Aorta (tissue), 5 donors: ENCODE measurements around the gene SASH3. TPM values are rescaled to one million over a fixed set of nuclear protein-coding genes. Genes with fewer than 3 reads are reported as not detected.

ENCODE experiments used
- ATAC-seq: fragments of 200-7000 bp; cut with Tn5 transposase; one replicate; pipeline ENCODE4 v1.9.1; 2022; ENCODE audit warnings: moderate library complexity; ENCODE audit not compliant: low FRiP score
- DNase-seq, 2 donors: peaks; one replicate each; pipeline ENCODE4 v3.0.0-alpha.2; 2020
- H3K27ac ChIP-seq, 2 donors: one replicate each; pipeline ENCODE4 v1.5.1; 2013; ENCODE audit warnings: low read length in 2 of 2, mild to moderate bottlenecking in 2 of 2, moderate library complexity in 2 of 2, control low read depth in 1 of 2, inconsistent platforms in 1 of 2, low read depth in 1 of 2
- H3K27me3 ChIP-seq, 2 donors: one replicate each; pipeline ENCODE4 v1.6.1; 2013; ENCODE audit warnings: control low read depth in 1 of 2, low read length in 1 of 2, mild to moderate bottlenecking in 1 of 2, moderate library complexity in 1 of 2; ENCODE audit not compliant: insufficient read depth in 2 of 2, control insufficient read depth in 1 of 2
- H3K36me3 ChIP-seq, 2 donors: one replicate each; pipeline ENCODE4 v1.6.1; 2013; ENCODE audit warnings: control low read depth in 1 of 2, low read length in 1 of 2, mild to moderate bottlenecking in 1 of 2; ENCODE audit not compliant: insufficient read depth in 2 of 2, control insufficient read depth in 1 of 2
- H3K4me1 ChIP-seq, 2 donors: one replicate each; pipeline ENCODE4 v1.6.1; 2013; ENCODE audit warnings: low read length in 2 of 2, control low read depth in 1 of 2, mild to moderate bottlenecking in 1 of 2, moderate library complexity in 1 of 2; ENCODE audit not compliant: insufficient read depth in 2 of 2, control insufficient read depth in 1 of 2
- H3K4me3 ChIP-seq, 2 donors: one replicate each; pipeline ENCODE4 v1.5.1; 2013; ENCODE audit warnings: low read length in 2 of 2, control low read depth in 1 of 2, mild to moderate bottlenecking in 1 of 2
- H3K9me3 ChIP-seq: one replicate; pipeline ENCODE4 v1.6.1; 2013; ENCODE audit warnings: mild to moderate bottlenecking, low read length; ENCODE audit not compliant: control insufficient read depth
- WGBS, 2 donors: extraction: QIAGEN DNeasy Blood & Tissue Kit; methylation state at CpG; one replicate each; pipeline ENCODE4 v1.1.7; 2013; 5-methylcytosine and 5-hydroxymethylcytosine counted together
- intact Hi-C, 2 donors: fragments of 100-400 bp; cut with DNase I; formaldehyde crosslinking; loops; one replicate each; pipeline versions ENCODE4 v1.14.2 to v1.15.0; 2022
- polyA plus RNA-seq, 2 donors: library from polyadenylated mRNA; stranded (reverse); fragments of 200-250 nt; gene quantifications; one replicate each; pipeline ENCODE4 v1.2.3, GENCODE V29; 2013
- total RNA-seq, 2 donors: library from RNA; stranded (reverse); fragmentation: NEBNext Ultra II Directional; extraction: Animal tissue kit (Norgen Biotek cat#: 25700); gene quantifications; one replicate each; pipeline ENCODE4 v1.2.1, GENCODE V29; 2021
- donor health status: healthy with polysubstance abuse.
- donor health status: Bipolar disorder and iron deficiency.
- donor health status: DM: no; HTN: no; CAD: no.
- donor health status: DM: no; HTN: no; CAD: no.
- donor health status: DM: yes; HTN: yes; CAD: no.

SASH3 gene
- total and polyA plus RNA-seq, 4 donors: 0.90 to 16.1 (median 10.5) TPM

DNA sequence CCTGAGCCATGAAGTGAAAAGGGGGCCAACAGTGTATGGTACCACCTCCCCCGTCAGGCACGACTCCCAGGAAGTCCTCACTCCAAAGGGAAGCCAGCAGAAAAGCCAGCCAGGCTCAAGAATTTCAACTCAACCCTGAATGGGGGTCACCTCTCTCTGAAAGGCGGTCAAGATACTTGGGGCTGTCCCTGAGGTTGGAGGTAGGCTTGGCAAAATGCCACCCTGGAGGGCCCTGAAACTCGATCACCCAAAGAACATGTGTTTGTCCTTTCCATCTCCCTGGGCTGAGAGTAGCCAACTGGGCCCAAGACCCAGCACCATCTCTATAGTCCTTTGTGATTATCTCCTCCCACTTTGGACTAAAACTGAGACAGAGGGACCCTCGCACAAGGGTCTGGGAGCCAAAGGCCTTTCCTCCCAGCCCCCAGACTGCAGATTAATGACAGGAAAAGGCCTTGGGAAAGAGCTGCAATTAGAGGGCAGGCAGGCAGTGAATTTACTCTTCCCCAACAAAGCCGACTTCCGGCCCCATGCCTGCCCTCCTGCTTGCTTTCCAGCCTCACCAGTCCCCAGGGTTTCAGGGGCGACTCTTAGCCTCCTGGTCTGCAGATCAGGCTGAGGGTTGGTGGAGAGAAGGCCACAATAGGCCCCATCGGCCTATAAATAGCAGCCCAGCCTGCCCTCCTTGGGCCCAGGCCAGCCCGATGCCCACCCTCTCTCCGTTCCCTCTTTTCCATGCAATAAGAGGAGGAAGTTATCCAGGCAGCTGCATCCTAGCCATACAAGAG, 5.6 kb downstream of the SASH3 start:
- Histone ChIP-seq H3K4me3 (no peak overlapping the region), H3K27ac (no peak overlapping the region), H3K36me3 (no peaks in the 10 kb centered on the region), H3K4me1 (no peaks in the 10 kb centered on the region), H3K27me3 (no peaks in the 10 kb centered on the region), H3K9me3 (no peaks in the 10 kb centered on the region)
- DNase-seq (peak in 1 of 2 donors; percentile 49), ATAC-seq (no peak)
- WGBS, 2 donors: 71 to 80% methylated on average over 11 of the region's 11 CpGs
- intact Hi-C loops: no loop called here

DNA sequence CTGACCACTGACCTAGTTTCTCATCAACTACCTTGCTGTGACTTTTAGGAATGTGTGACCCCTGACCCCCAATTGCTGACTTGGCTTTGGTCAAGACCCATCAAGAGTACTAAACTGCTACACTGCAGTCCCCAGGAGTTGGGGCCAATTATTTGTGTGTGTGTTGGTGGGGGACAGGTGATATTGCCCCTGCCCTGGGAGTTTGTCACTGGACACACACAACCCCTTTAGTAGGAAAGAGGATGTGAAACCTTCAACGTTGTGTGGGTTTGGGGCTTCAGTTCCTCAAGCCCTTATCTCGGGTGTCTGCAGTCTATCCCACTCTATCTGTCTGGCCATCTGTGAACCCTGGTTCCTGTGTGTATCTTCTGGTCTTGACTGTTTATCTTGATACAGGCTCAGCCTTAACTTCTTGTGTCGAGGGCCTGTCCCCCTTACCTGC, 6.5 kb downstream of the SASH3 start:
- intact Hi-C loops: no loop called here
- DNase-seq (peak in 1 of 2 donors; percentile 31), ATAC-seq (no peak)
- Histone ChIP-seq H3K9me3 (no peaks in the 10 kb centered on the region), H3K27me3 (no peaks in the 10 kb centered on the region), H3K36me3 (no peaks in the 10 kb centered on the region), H3K4me3 (no peak overlapping the region), H3K27ac (no peak overlapping the region), H3K4me1 (no peaks in the 10 kb centered on the region)
- WGBS, 2 donors: 60 to 71% methylated on average over 3 of the region's 3 CpGs

DNA sequence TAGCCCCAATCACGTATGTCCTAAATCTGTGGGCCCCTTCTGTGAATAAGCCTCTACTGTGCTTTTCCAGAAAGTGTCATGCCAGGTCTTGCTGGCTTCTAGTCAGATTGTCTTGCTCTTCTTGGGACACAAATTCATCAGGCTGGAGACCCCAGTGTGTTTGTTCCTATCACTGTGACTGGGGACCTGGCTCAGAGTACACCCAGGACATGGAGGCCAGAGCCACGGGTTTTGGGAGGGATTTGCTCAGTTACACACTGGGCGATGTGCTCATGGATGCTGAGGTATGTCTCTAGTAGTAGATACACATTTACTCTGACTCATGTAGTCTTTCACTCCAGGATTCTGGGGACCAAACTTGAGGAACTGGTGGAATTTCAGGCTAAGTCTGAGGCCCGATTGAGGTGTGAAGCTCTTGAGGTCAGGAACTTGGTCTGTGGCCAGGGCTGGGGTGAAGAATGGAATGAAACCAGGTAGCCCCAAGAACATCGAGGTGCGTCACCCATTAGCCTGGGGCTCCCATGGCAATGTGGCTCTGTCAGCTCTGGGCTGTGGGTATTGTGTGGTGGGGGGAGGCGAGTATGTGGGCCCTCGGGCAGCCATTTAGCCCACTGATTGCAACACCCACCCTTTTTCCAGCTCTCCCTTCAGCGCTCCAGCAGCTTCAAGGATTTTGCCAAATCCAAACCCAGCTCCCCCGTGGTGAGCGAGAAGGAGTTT, 7.7 kb downstream of the SASH3 start:
- DNase-seq (peak in 1 of 2 donors; percentile 43), ATAC-seq (no peak)
- H3K27ac ChIP-seq: no peak overlapping the region
- no peaks in the 10 kb centered on the region for H3K4me1 ChIP-seq
- no peak overlapping the region for H3K4me3 ChIP-seq
- no peaks in the 10 kb centered on the region for H3K9me3 ChIP-seq
- intact Hi-C loops: no loop called here
- H3K36me3 ChIP-seq: no peaks in the 10 kb centered on the region
- no peaks in the 10 kb centered on the region for H3K27me3 ChIP-seq
- 80 to 88% methylated on average over 11 of the region's 11 CpGs for WGBS, 2 donors

DNA sequence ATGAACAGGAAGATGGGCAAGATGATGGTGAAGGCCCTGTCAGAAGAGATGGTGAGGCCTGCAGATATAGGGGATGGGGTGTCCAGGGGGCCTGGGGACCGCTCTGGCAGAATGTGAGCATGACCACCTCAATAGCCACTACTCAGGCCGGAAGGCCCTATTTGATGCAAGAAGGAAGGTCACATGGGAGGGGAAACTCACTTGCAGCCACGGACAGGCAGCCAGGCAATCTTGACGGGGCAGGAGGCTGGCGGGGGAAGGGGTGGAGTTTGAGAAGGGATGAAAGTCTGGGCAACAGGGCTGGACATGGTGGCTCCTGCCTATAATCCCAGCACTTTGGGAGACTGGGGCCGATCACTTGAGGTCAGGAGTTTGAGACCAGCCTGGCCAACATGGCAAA, 8.8 kb downstream of the SASH3 start:
- Histone ChIP-seq H3K36me3 (no peaks in the 10 kb centered on the region), H3K27ac (no peak overlapping the region), H3K27me3 (no peaks in the 10 kb centered on the region), H3K4me1 (no peaks in the 10 kb centered on the region), H3K9me3 (no peaks in the 10 kb centered on the region), H3K4me3 (no peak overlapping the region)
- DNase-seq (peak in 1 of 2 donors; percentile 51), ATAC-seq (no peak)
- intact Hi-C loops: no loop called here
- WGBS, 2 donors: 79 to 80% methylated on average over 6 of the region's 6 CpGs

DNA sequence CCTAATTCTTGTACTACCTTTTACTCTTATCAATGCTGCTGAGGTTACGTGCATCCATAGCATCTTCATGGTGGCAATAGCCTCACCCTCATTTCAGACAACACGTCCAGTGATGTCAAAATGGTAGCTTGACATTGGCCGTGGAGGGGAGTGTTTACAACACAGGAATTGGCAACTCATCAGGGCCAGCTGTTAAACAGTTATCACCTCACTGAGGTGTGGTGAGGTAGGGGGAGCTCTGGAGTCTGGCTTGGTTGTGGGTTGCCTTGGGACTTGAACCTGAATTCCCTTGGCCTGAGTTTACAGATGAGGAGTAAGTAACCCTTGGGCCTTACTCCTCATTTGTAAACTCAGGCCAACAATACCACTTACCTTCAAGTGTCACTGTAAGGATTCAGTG, 10.4 kb downstream of the SASH3 start:
- intact Hi-C loops: no loop called here
- 82 to 92% methylated on average over 3 of the region's 3 CpGs for WGBS, 2 donors
- no peak for DNase-seq
- H3K4me3 ChIP-seq: no peak overlapping the region
- no peaks in the 10 kb centered on the region for H3K4me1 ChIP-seq
- no peaks in the 10 kb centered on the region for H3K9me3 ChIP-seq
- no peaks in the 10 kb centered on the region for H3K36me3 ChIP-seq
- ATAC-seq: no peak
- H3K27me3 ChIP-seq: no peaks in the 10 kb centered on the region
- no peak overlapping the region for H3K27ac ChIP-seq

DNA sequence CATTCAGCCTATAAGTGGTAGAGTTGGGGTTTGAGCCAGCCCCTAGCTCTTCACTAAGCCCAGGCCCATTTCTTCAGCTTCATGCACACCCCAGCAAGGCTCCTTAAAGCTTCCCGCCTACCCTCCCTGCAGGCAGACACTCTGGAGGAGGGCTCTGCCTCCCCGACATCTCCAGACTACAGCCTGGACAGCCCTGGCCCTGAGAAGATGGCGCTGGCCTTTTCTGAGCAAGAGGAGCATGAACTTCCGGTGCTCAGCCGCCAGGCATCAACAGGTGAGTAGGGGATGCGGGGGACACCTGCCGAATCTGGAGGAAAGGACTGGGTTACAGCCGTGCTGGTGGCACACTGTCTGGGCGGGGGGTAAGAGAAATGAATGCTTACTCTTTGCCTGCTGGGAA, 11.1 kb downstream of the SASH3 start:
- H3K9me3 ChIP-seq: no peaks in the 10 kb centered on the region
- H3K4me3 ChIP-seq: no peak overlapping the region
- WGBS, 2 donors: 85 to 93% methylated on average over 9 of the region's 9 CpGs
- H3K27ac ChIP-seq: no peak overlapping the region
- no peaks in the 10 kb centered on the region for H3K27me3 ChIP-seq
- H3K36me3 ChIP-seq: no peaks in the 10 kb centered on the region
- no peak for ATAC-seq
- H3K4me1 ChIP-seq: no peaks in the 10 kb centered on the region
- intact Hi-C loops: no loop called here
- DNase-seq: no peak

DNA sequence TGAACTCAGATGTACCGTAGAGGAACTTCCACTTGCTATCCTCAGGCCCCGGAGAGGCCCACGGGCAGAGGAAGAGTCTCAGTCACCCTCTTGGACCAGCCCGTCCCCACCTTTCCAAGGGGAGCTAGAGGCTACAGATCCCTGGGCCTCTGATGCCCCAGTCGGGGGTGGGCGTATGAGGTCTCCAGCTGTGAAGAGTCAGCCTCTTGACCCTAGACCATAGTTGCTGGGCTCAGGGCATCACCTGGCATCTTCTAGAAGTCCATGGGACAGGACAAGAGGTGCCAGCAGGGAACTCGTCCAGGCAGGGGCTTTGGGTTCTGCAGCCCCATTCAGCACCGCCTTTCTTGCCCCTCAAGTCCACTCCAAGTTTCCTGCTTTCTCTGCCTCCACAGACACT, 11.6 kb downstream of the SASH3 start:
- H3K27me3 ChIP-seq: no peaks in the 10 kb centered on the region
- no peaks in the 10 kb centered on the region for H3K4me1 ChIP-seq
- intact Hi-C loops: no loop called here
- H3K36me3 ChIP-seq: no peaks in the 10 kb centered on the region
- DNase-seq: no peak
- H3K9me3 ChIP-seq: no peaks in the 10 kb centered on the region
- no peak for ATAC-seq
- 76 to 89% methylated on average over 8 of the region's 8 CpGs for WGBS, 2 donors
- H3K27ac ChIP-seq: no peak overlapping the region
- H3K4me3 ChIP-seq: no peak overlapping the region

DNA sequence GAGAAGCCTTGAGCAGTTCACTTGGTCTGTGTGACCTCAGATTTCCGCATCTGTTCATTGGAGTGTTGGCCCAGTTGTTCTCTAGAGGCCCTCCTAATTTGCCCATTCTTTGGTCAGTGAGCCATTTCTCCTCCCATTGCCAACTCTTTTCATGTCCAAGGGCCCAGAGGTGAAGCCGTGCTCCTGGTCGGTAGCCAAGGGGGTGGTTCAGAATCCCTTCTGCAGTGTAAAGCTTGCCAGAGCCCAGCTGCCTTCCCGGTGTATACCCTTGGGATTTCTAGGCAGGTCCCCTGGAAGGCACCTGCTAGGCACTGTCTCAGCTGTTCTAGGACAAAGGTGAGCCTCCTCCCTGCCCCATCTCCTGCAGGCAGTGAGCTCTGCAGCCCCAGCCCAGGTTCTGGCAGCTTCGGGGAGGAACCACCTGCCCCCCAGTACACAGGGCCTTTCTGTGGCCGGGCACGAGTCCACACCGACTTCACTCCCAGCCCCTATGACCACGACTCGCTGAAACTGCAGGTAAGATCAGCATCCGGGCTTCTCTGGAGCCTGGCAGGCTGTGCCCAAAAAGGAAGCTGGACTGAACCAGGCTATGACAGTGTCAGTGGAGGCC, 12.3 kb downstream of the SASH3 start:
- H3K4me1 ChIP-seq: no peaks in the 10 kb centered on the region
- 75 to 77% methylated on average over 11 of the region's 11 CpGs for WGBS, 2 donors
- ATAC-seq: no peak
- intact Hi-C loops: no loop called here
- DNase-seq: no peak
- no peaks in the 10 kb centered on the region for H3K27me3 ChIP-seq
- no peaks in the 10 kb centered on the region for H3K36me3 ChIP-seq
- no peak overlapping the region for H3K4me3 ChIP-seq
- no peak overlapping the region for H3K27ac ChIP-seq
- no peaks in the 10 kb centered on the region for H3K9me3 ChIP-seq
